NOMO-1 (cell line): ENCODE results near the gene PSMC1.
"Not testable (repeated sequence)": the region's sequence is repeated elsewhere in the genome, so short reads cannot be mapped to it uniquely, and the experiment has no call there.

Source experiments
- DNase-seq, 2 experiments: peaks; one replicate each; lab custom pipeline; 2025; ENCODE audit not compliant: unreplicated experiment in 2 of 2; lab: John Stamatoyannopoulos, UW

PSMC1 gene

GRCh38 chr14:90256354-90257131, at the start of gene PSMC1:
TSS of gene PSMC1 (plus strand) at chr14:90256553. CDS start at chr14:90256598, 45 bp downstream.
- peak; percentile 91 to 95 for DNase-seq

DNA sequence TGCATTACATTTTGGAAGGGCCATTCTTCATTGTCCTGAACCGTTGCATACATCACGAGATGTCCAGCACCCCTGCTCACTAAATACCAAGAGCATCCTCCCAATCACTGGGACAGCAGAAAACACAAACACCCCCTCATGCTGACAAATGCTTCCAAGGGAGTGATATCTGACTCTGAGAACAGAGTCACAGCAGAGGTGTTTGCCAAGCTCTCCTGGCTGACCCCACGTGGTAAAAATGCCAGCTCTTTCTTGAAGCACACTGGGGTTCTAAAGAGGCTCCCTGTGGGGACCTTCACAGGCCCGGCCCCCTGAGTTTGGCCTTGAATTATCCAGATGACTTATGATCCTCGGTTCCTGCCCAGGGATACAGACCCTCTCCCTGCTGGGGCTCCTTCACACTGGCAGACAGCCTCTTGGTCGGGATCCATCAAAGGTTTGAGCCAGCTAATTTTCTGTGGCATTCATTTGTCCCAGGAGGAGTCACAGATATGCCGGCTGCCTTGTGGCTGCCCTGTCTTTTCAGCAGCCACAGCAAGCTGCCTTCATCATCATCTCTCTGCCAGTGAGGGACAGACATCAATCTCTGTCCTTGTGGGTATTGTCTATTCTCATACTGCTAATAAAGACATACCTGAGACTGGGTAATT, 43.1 kb upstream of the PSMC1 start:
- DNase-seq = no peak

DNA sequence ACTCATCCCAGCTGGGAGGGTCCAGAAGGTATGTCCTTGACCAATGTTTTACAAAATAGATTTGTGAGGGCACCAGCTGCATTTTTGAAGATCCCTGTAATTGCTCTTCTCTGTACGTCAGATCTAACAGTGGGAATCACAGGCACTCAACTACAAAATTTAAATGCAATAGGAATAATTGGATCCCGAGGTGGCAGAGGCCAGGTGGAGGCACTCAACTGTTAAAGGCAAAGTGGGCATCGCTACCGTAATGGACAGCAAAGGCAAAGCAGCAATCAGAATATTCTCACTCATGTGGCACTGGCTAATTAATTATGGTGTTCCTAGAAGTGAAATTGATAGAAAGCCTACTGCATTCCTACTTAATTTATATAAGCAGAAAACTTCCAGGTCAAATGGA, 27.9 kb upstream of the PSMC1 start:
- DNase-seq = no peak

GRCh38 chr14:90229942-90230341, 26.4 kb upstream of the PSMC1 start:
- not testable (repeated sequence) for DNase-seq

- DNase-seq = peak; percentile 64 to 71
These were observed 21.0 kb upstream of the PSMC1 start for GRCh38 chr14:90235179-90235976.

- DNase-seq = no peak
These were observed 17.2 kb upstream of the PSMC1 start for GRCh38 chr14:90239139-90239538.

GRCh38 chr14:90242444-90242843, 13.9 kb upstream of the PSMC1 start:
- no peak for DNase-seq

- no peak for DNase-seq
These were observed 9.4 kb upstream of the PSMC1 start for GRCh38 chr14:90246936-90247335.

DNA sequence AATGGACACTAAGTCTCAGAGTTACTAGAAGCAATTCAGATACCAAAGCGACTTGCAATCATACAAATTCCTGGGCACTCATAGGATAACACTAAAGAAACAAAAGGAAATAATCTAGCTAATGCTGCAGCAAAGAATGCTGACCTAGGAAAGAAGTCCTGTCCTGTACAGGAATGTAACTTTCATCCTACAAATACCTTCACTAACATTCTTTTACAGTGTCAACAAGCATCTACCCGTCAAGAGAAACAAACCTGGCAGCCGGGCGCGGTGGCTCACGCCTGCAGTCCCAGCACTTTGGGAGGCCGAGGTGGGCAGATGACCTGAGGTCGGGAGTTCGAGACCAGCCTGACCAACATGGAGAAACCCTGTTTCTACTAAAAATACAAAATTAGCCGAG, 8.9 kb upstream of the PSMC1 start:
- DNase-seq = not testable (repeated sequence)

DNA sequence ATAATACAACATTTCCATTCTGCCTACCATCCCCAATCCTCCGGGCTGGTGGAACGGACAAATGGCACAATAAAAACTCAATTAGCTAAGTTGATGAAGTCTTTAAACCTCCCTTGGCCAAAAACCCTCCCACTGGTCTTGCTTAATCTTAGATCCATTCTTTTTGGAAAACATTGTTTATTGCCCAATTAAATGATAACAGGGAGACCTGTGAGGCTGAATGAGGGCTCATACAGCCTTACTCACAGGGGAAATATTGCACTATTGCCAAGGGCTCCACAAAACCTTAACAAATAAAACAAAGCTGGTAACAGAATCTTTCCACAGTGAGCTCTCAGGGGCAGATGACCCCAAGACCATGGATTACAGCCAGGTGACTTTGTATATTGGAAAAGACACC, 7.8 kb upstream of the PSMC1 start:
- no peak for DNase-seq

GRCh38 chr14:90253826-90254225, 2.5 kb upstream of the PSMC1 start:
- DNase-seq = no peak

- peak in 1 of 2 experiments; percentile 43 for DNase-seq
These were observed 482 bp upstream of the PSMC1 start for GRCh38 chr14:90255871-90256270.

GRCh38 chr14:90263748-90264449, 7.5 kb downstream of the PSMC1 start:
- DNase-seq = no peak

DNA sequence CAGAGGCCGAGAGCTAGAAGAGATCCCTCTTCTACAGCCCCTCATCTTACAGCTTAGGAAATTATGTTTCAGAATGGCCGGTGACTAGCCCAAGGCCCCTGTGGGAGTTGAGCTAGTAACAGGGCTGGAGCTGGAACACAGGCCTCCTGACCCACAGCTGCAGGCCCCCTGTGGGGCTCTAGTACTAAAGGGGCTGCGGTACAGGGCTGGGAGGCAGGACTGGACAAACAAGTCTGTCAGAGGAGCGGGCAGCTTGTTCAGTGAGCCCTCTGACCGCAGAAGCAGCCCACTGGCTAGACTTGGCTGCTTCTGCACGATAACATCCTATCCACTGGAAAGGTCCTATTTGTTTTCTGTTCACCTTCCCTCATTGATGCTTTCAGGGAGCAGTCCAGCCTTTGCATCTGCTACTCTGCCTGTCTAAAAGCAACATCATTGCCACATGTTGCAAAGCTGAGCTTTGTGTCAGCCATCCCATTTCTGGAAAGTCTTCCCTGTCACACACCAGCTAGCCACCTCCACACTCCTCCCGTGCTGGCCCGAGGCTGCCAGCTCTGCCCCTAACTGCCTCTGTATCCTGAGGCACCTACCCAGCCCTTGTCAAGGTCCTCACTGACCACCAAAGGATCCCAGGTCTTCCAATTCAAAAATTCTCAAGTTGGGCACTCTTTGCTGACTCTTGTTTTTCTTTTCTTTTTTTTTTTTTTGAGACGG, 10.2 kb downstream of the PSMC1 start:
- DNase-seq = no peak

DNA sequence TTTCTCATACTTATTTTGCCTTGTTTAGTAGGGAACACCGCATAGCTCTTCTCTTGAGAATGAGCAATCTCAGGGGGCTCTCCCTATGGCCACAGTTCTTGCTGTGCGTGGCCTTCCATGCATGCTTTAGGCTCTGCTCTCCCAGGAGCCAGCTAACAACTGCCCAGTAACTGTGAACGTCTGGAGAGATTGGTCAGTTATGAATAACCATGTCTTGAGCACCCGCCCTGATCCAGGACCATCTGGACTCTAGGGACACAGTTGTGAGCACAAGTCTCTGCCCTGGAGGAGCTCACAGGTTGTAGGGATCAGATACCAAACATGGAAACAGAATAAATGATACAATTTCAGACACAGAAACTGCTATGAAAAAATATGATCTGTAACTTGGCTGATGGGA, 12.1 kb downstream of the PSMC1 start:
- DNase-seq = no peak

- peak; percentile 33 to 42 for DNase-seq
These were observed 16.2 kb downstream of the PSMC1 start for GRCh38 chr14:90272523-90272922.

GRCh38 chr14:90273532-90273931, 17.2 kb downstream of the PSMC1 start:
- DNase-seq = no peak

- no peak for DNase-seq
These were observed 17.7 kb downstream of the PSMC1 start for GRCh38 chr14:90274019-90274418.

DNA sequence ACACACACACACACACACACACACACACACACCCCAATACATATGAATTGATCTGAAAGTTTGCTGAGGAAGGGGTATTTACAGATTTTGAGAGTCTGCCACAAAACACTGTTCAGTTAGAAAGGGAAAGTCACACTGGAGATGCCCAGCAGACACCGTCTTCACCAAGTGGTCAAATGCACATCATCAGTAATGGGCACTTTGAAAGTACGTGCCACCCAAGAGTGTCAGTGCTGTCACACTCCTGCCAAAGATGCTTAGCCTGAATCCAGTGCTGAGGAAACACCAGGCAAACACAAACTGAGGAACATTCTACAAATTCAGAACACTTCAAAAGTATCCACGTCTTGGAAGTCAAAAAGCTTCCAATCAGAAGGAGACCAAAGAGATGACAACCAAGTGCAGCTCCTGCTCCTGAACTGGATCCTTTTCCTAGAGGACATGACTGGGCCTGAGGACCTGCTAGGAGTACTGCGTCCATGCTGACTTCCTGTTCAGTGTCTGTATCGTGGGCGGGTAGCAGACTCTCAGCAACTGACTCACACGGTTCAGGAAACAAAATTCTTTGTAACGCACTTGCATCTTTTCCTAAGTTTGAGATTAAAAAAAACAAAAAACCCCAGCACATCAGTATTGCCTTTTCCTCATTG, 18.6 kb downstream of the PSMC1 start:
- DNase-seq = no peak

DNA sequence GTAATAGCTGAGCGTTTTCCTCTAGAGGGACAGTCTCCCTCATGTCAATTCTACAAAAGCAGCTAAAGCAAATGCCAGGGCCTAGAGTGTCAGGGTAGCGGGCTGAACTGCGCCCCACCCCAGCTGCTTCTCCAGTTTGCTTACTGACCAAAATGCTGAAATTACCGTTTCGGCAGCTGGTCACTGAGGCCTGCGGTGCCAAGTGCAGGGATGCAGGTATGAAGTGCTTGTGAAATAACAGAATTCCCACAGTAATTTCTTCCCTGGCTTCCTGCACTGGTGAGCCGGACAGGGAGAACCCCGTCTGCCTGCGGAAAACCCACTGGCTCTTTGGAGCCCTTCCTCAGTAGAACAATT, 19.1 kb downstream of the PSMC1 start:
- DNase-seq = no peak
